LNCaP clone FGC (cell line): Measurements from ENCODE around the gene SH3GL2.
A peak's percentile ranks its signal among the peaks of the same experiment; 100 is the strongest.

Experiments
- DNase-seq: peaks from one replicate; pipeline ENCODE4 v3.0.0-alpha.2; 2011; ENCODE audit warnings: low read depth
- H3K4me3 ChIP-seq: 2 replicates; pipeline ENCODE4 v1.5.1; 2011; ENCODE audit warnings: mild to moderate bottlenecking, low read depth, low read length, control low read depth
- CTCF ChIP-seq: IDR thresholded peaks from 2 replicates; pipeline ENCODE4 v1.5.1; 2012; ENCODE audit warnings: mild to moderate bottlenecking; ENCODE audit not compliant: control insufficient read depth, insufficient read depth; ENCODE audit errors: extremely low read depth

The SH3GL2 gene

GRCh38 chr9:17829064-17829463 lies 250.2 kb downstream of the SH3GL2 start:
- no peak for TF ChIP-seq CTCF
- no peak for DNase-seq
- no peak overlapping the region for H3K4me3 ChIP-seq

GRCh38 chr9:17829812-17830385 lies 251.0 kb downstream of the SH3GL2 start:
- no peak for TF ChIP-seq CTCF
- DNase-seq, result no peak
- no peak overlapping the region for H3K4me3 ChIP-seq

GRCh38 chr9:17832812-17833211 lies 253.9 kb downstream of the SH3GL2 start:
- H3K4me3 ChIP-seq, result no peak overlapping the region
- no peak for TF ChIP-seq CTCF
- no peak for DNase-seq

GRCh38 chr9:17833846-17834245 lies 255.0 kb downstream of the SH3GL2 start:
- no peak overlapping the region for H3K4me3 ChIP-seq
- no peak for DNase-seq
- no peak for TF ChIP-seq CTCF

GRCh38 chr9:17837965-17838364 lies 259.1 kb downstream of the SH3GL2 start:
- peak; percentile 36 for TF ChIP-seq CTCF
- no peak overlapping the region for H3K4me3 ChIP-seq
- no peak for DNase-seq

GRCh38 chr9:17839776-17840175 lies 260.9 kb downstream of the SH3GL2 start:
- DNase-seq, result no peak
- TF ChIP-seq CTCF, result no peak
- no peak overlapping the region for H3K4me3 ChIP-seq

GRCh38 chr9:17843236-17843635 lies 264.4 kb downstream of the SH3GL2 start:
- DNase-seq, result no peak
- no peak overlapping the region for H3K4me3 ChIP-seq
- no peak for TF ChIP-seq CTCF
